ENCODE measurements around the gene NRXN3. TPM values are rescaled to one million over a fixed set of nuclear protein-coding genes. Genes with fewer than 3 reads are reported as not detected.

The NRXN3 gene
- total and polyA plus RNA-seq, 2 experiments from 2014 or later: 0.08 to 0.11 TPM

DNA sequence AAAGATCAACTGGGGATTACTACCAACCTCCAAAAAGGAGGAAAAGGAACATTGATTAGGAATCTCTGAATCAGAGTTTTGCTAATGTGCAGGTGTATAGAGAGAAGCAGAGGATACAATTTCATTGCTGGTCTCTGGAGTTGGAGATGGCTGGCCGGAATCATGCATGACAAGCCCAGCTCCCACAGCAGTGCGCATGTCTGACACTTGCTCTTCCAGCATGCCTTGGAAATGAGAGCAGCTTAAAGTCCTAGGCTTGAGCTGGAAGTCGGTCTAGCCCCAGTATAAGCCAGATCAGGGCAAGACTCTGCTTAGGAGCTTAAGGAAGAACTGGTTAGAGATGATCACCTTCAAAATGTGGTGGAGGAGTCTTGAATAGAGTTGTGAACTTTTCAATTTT is 1298.3 kb downstream of the NRXN3 start:
- Histone ChIP-seq H3K9me3 (ENCODE audit: low read depth) (no peaks in the 10 kb centered on the region), H2AFZ (no peak overlapping the region), H3K9me2 (ENCODE audit: insufficient read depth) (no peaks in the 10 kb centered on the region), H3K79me2 (ENCODE audit: insufficient read depth) (no peaks in the 10 kb centered on the region), H3F3A (ENCODE audit: insufficient read depth) (no peaks in the 10 kb centered on the region), H3K4me1 (ENCODE audit: insufficient read depth) (no peaks in the 10 kb centered on the region), H3K36me3 (ENCODE audit: low read depth) (no peaks in the 10 kb centered on the region), H4K20me1 (ENCODE audit: insufficient read depth) (no peaks in the 10 kb centered on the region), H3K27ac (no peak overlapping the region), H3K9ac (no peak overlapping the region), H3K4me2 (ENCODE audit: unreplicated experiment) (no peak overlapping the region), H3K27me3 (replicated peaks; ENCODE audit: insufficient read depth) (no peaks in the 10 kb centered on the region), H3K4me3 (no peak overlapping the region)
- no peak for TF ChIP-seq EZH2phosphoT487 (IDR thresholded peaks at IDR 0.05; ENCODE audit: insufficient read depth, low read depth)
- no peak for TF ChIP-seq EZH2 (IDR thresholded peaks at IDR 0.05; ENCODE audit: insufficient read depth, poor library complexity, severe bottlenecking)
- 13 to 20% methylated on average over 3 of the region's 3 CpGs for WGBS, 2 experiments (ENCODE audit: low coverage in 1 of 2, low lambda C conversion rate in 2 of 2, missing lambda C conversion rate in 2 of 2)
- in situ Hi-C loops (cut with MboI): no loop called here
- DNase-seq: no peak

GRCh38 chr14:79473651-79474050 is 1303.5 kb downstream of the NRXN3 start:
- Histone ChIP-seq H3K9ac (no peak overlapping the region), H3K79me2 (ENCODE audit: insufficient read depth) (no peaks in the 10 kb centered on the region), H4K20me1 (ENCODE audit: insufficient read depth) (no peaks in the 10 kb centered on the region), H3F3A (ENCODE audit: insufficient read depth) (no peaks in the 10 kb centered on the region), H3K27ac (no peak overlapping the region), H3K36me3 (ENCODE audit: low read depth) (no peaks in the 10 kb centered on the region), H3K4me3 (no peak overlapping the region), H2AFZ (no peak overlapping the region), H3K4me2 (ENCODE audit: unreplicated experiment) (no peak overlapping the region), H3K4me1 (ENCODE audit: insufficient read depth) (no peaks in the 10 kb centered on the region), H3K9me3 (ENCODE audit: low read depth) (no peaks in the 10 kb centered on the region), H3K9me2 (ENCODE audit: insufficient read depth) (no peaks in the 10 kb centered on the region), H3K27me3 (replicated peaks; ENCODE audit: insufficient read depth) (no peaks in the 10 kb centered on the region)
- 12 to 13% methylated on average over 5 of the region's 5 CpGs for WGBS, 2 experiments (ENCODE audit: low coverage in 1 of 2, low lambda C conversion rate in 2 of 2, missing lambda C conversion rate in 2 of 2)
- in situ Hi-C loops (cut with MboI): no loop called here
- no peak for DNase-seq
- TF ChIP-seq EZH2 (IDR thresholded peaks at IDR 0.05; ENCODE audit: insufficient read depth, poor library complexity, severe bottlenecking) (no peak), EZH2phosphoT487 (IDR thresholded peaks at IDR 0.05; ENCODE audit: insufficient read depth, low read depth) (no peak)

- H3K4me1 ChIP-seq (ENCODE audit: insufficient read depth): no peaks in the 10 kb centered on the region
- no peak overlapping the region for H3K4me2 ChIP-seq (ENCODE audit: unreplicated experiment)
- no peaks in the 10 kb centered on the region for H3K27me3 ChIP-seq (replicated peaks; ENCODE audit: insufficient read depth)
- H3K9ac ChIP-seq: no peak overlapping the region
- no peaks in the 10 kb centered on the region for H3K9me3 ChIP-seq (ENCODE audit: low read depth)
- H3K27ac ChIP-seq: no peak overlapping the region
- 19 to 20% methylated on average over 6 of the region's 6 CpGs for WGBS, 2 experiments (ENCODE audit: low coverage in 1 of 2, low lambda C conversion rate in 2 of 2, missing lambda C conversion rate in 2 of 2)
- H3K36me3 ChIP-seq (ENCODE audit: low read depth): no peaks in the 10 kb centered on the region
- no peaks in the 10 kb centered on the region for H3K9me2 ChIP-seq (ENCODE audit: insufficient read depth)
- H3K4me3 ChIP-seq: no peak overlapping the region
- in situ Hi-C loops (cut with MboI): no loop called here
- H3F3A ChIP-seq (ENCODE audit: insufficient read depth): no peaks in the 10 kb centered on the region
- TF ChIP-seq EZH2 (IDR thresholded peaks at IDR 0.05; ENCODE audit: insufficient read depth, poor library complexity, severe bottlenecking): no peak
- no peak for TF ChIP-seq EZH2phosphoT487 (IDR thresholded peaks at IDR 0.05; ENCODE audit: insufficient read depth, low read depth)
- H4K20me1 ChIP-seq (ENCODE audit: insufficient read depth): no peaks in the 10 kb centered on the region
- H2AFZ ChIP-seq: no peak overlapping the region
- no peaks in the 10 kb centered on the region for H3K79me2 ChIP-seq (ENCODE audit: insufficient read depth)
- DNase-seq: no peak
Observed at GRCh38 chr14:79475887-79476532, 1305.8 kb downstream of the NRXN3 start.

DNA sequence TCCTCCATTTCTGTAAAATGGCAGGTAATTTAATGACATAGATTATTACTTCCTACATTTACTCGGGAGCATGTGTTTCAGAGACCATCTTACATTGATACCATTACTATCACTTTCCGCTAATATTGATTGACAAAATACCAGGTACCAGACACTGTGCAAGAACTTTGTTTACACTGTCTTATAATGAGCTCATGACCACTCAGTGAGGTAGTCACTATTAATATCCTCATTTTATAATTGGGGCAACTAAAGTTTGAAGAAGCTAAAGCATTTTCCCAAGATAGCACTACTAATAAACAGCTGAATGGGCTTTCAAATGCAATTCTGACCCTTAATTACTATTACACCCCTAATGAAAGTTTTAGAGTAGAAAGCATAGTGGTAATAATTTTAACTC is 1306.4 kb downstream of the NRXN3 start:
- no peak overlapping the region for H3K4me2 ChIP-seq (ENCODE audit: unreplicated experiment)
- TF ChIP-seq EZH2 (IDR thresholded peaks at IDR 0.05; ENCODE audit: insufficient read depth, poor library complexity, severe bottlenecking): no peak
- no peak for TF ChIP-seq EZH2phosphoT487 (IDR thresholded peaks at IDR 0.05; ENCODE audit: insufficient read depth, low read depth)
- H3F3A ChIP-seq (ENCODE audit: insufficient read depth): no peaks in the 10 kb centered on the region
- no peaks in the 10 kb centered on the region for H3K4me1 ChIP-seq (ENCODE audit: insufficient read depth)
- no peak overlapping the region for H3K27ac ChIP-seq
- H3K4me3 ChIP-seq: no peak overlapping the region
- no peak overlapping the region for H2AFZ ChIP-seq
- in situ Hi-C loops (cut with MboI): no loop called here
- H3K36me3 ChIP-seq (ENCODE audit: low read depth): no peaks in the 10 kb centered on the region
- H3K9ac ChIP-seq: no peak overlapping the region
- no peaks in the 10 kb centered on the region for H4K20me1 ChIP-seq (ENCODE audit: insufficient read depth)
- DNase-seq: no peak
- no peaks in the 10 kb centered on the region for H3K79me2 ChIP-seq (ENCODE audit: insufficient read depth)
- H3K9me2 ChIP-seq (ENCODE audit: insufficient read depth): no peaks in the 10 kb centered on the region
- 28 to 32% methylated on average over 2 of the region's 2 CpGs for WGBS, 2 experiments (ENCODE audit: low coverage in 1 of 2, low lambda C conversion rate in 2 of 2, missing lambda C conversion rate in 2 of 2)
- no peaks in the 10 kb centered on the region for H3K9me3 ChIP-seq (ENCODE audit: low read depth)
- H3K27me3 ChIP-seq (replicated peaks; ENCODE audit: insufficient read depth): no peaks in the 10 kb centered on the region
